Endothelial cell of umbilical vein (primary cell): ENCODE results near the gene UPF3A. TPM values are rescaled to one million over a fixed set of nuclear protein-coding genes. Genes with fewer than 3 reads are reported as not detected.
A peak's percentile ranks its signal among the peaks of the same experiment; 100 is the strongest.

Experiments
- BruUV-seq: library from RNA; stranded (reverse); fragments of 400-500 nt; replicated peaks from 2 replicates; lab custom pipeline; 2021; lab: Mats Ljungman, UMichigan
- CTCF ChIA-PET: fragments of 300-600, 350-600 bp; sonication (Branson Sonifier 250); formaldehyde crosslinking; loops from one replicate; lab custom pipeline; 2021; ENCODE audit warnings: antibody characterized with exemption, inconsistent platforms; lab: Charles Lee
- POLR2A ChIA-PET: fragments of 300-600, 350-600 bp; sonication (Branson Sonifier 250); formaldehyde crosslinking; loops from one replicate; lab custom pipeline; 2021; ENCODE audit warnings: antibody characterized with exemption, inconsistent platforms; lab: Charles Lee
- DNase-seq: peaks from one replicate; pipeline ENCODE4 v3.0.0-alpha.2; 2011; ENCODE audit warnings: low read depth, low spot score
- FAIRE-seq: peaks from 2 replicates; lab custom pipeline; 2011; peaks lifted over from hg19 to GRCh38; lab: Jason Lieb, UNC
- H2AFZ ChIP-seq: 2 replicates; pipeline ENCODE4 v1.6.0; 2012; ENCODE audit warnings: low read depth, low read length, control low read depth, inconsistent platforms
- H3K27ac ChIP-seq: 2 replicates; pipeline ENCODE4 v1.5.1; 2011; ENCODE audit warnings: low read depth, mild to moderate bottlenecking, control low read depth, low read length, moderate library complexity; ENCODE audit not compliant: insufficient read depth
- H3K27me3 ChIP-seq, 2 experiments: 2 replicates each; pipeline versions ENCODE4 v1.6.0 to v1.6.1; 2011; ENCODE audit warnings: low read length in 2 of 2, mixed read lengths in 1 of 2; ENCODE audit not compliant: control insufficient read depth in 2 of 2, insufficient read depth in 2 of 2
- H3K36me3 ChIP-seq, 2 experiments: 2 replicates in 1 of 2; 3 replicates in 1 of 2; pipeline ENCODE4 v1.5.1; 2011; ENCODE audit warnings: low read length in 2 of 2, mild to moderate bottlenecking in 1 of 2, moderate library complexity in 1 of 2; ENCODE audit not compliant: control insufficient read depth in 2 of 2, insufficient read depth in 2 of 2; ENCODE audit errors: extremely low read depth in 1 of 2
- H3K4me1 ChIP-seq: 3 replicates; pipeline ENCODE4 v1.5.1; 2011; ENCODE audit warnings: mild to moderate bottlenecking, low read length; ENCODE audit not compliant: control insufficient read depth, insufficient read depth; ENCODE audit errors: extremely low read depth
- H3K4me2 ChIP-seq: 2 replicates; pipeline ENCODE4 v1.6.1; 2011; ENCODE audit warnings: low read length, control low read depth, mixed read lengths; ENCODE audit not compliant: insufficient read depth
- H3K4me3 ChIP-seq, 3 experiments: fragments of 200-600 bp in 1 of 3; sonication (generic), shearing (Covaris generic) in 1 of 3; replicated peaks in 1 of 3; 2 replicates each; pipeline ENCODE4 v1.5.1; 2011 to 2016; ENCODE audit warnings: control low read depth in 3 of 3, low read length in 3 of 3, mild to moderate bottlenecking in 2 of 3, inconsistent platforms in 1 of 3, low read depth in 1 of 3, moderate library complexity in 1 of 3; ENCODE audit not compliant: insufficient read depth in 1 of 3
- H3K79me2 ChIP-seq: 2 replicates; pipeline ENCODE4 v1.6.0; 2012; ENCODE audit warnings: low read length, inconsistent platforms; ENCODE audit not compliant: control insufficient read depth, insufficient read depth
- H3K9ac ChIP-seq: replicated peaks from 2 replicates; pipeline ENCODE3; 2011; ENCODE audit warnings: low read length, control low read depth; ENCODE audit not compliant: insufficient read depth; ENCODE audit errors: extremely low read depth
- H3K9me1 ChIP-seq: replicated peaks from 3 replicates; pipeline ENCODE4 v1.6.0; 2011; ENCODE audit warnings: mild to moderate bottlenecking, low read length; ENCODE audit not compliant: control insufficient read depth, insufficient read depth; ENCODE audit errors: extremely low read depth
- H3K9me3 ChIP-seq: replicated peaks from 2 replicates; pipeline ENCODE4 v1.5.1; 2012; ENCODE audit warnings: low read length, inconsistent platforms; ENCODE audit not compliant: control insufficient read depth, insufficient read depth
- H4K20me1 ChIP-seq: replicated peaks from 2 replicates; pipeline ENCODE3; 2011; ENCODE audit warnings: mild to moderate bottlenecking, low read length; ENCODE audit not compliant: control insufficient read depth, insufficient read depth; ENCODE audit errors: extremely low read depth
- CTCF ChIP-seq, 2 donors: IDR thresholded peaks; 1 replicate in 1 of 2; 2 replicates in 1 of 2; pipeline ENCODE4 v1.5.1; 2011; ENCODE audit warnings: low read length in 2 of 2, mild to moderate bottlenecking in 2 of 2, moderate library complexity in 2 of 2, control low read depth in 1 of 2, inconsistent platforms in 1 of 2, low read depth in 1 of 2; ENCODE audit not compliant: insufficient read depth in 1 of 2; ENCODE audit errors: extremely low read depth in 1 of 2
- EZH2 ChIP-seq: IDR thresholded peaks from 2 replicates; pipeline ENCODE4 v1.6.1; 2012; ENCODE audit warnings: borderline replicate concordance, low read depth, mild to moderate bottlenecking, moderate library complexity, low read length, inconsistent platforms; ENCODE audit not compliant: severe bottlenecking
- FOS ChIP-seq: IDR thresholded peaks from 2 replicates; pipeline ENCODE4 v1.6.1; 2011; ENCODE audit warnings: mild to moderate bottlenecking, low read length, moderate library complexity, borderline replicate concordance; ENCODE audit not compliant: insufficient read depth
- GATA2 ChIP-seq: IDR thresholded peaks from 2 replicates; pipeline ENCODE4 v1.7.0; 2011; ENCODE audit warnings: low read depth, mild to moderate bottlenecking, moderate library complexity, mixed read lengths, low read length; ENCODE audit not compliant: insufficient read length, insufficient read depth
- JUN ChIP-seq: IDR thresholded peaks from 2 replicates; pipeline ENCODE4 v1.6.1; 2011; ENCODE audit warnings: borderline replicate concordance, low read depth; ENCODE audit not compliant: insufficient read length, insufficient read depth
- MAX ChIP-seq: IDR thresholded peaks from 2 replicates; pipeline ENCODE4 v1.6.1; 2011; ENCODE audit not compliant: insufficient read depth, insufficient read length
- MYC ChIP-seq: IDR thresholded peaks from one replicate; pipeline ENCODE4 v1.6.1; 2011; ENCODE audit warnings: mild to moderate bottlenecking, low read depth, low read length
- POLR2A ChIP-seq: IDR thresholded peaks from 2 replicates; pipeline ENCODE4 v1.6.1; 2012; ENCODE audit warnings: low read depth, mild to moderate bottlenecking, control low read depth, low read length
- POLR2AphosphoS5 ChIP-seq: IDR thresholded peaks from 2 replicates; pipeline ENCODE4 v1.6.1; 2012; ENCODE audit warnings: low read depth, mild to moderate bottlenecking, control low read depth, low read length, moderate library complexity; ENCODE audit not compliant: insufficient read depth
- dilution Hi-C: fragments of 300-500 bp; cut with MboI; formaldehyde crosslinking; loops from one replicate; pipeline ENCODE4 v1.15.0; 2019; ENCODE audit warnings: low sequenced_read_pairs; ENCODE audit not compliant: extremely low pct_ligation_motif_present
- intact Hi-C: fragments of 100-400 bp; cut with micrococcal nuclease; formaldehyde crosslinking; loops from one replicate; pipeline ENCODE4 v1.10.0; 2022
- polyA plus RNA-seq, 4 experiments: library from polyadenylated mRNA; depleted of rRNA in 3 of 4; stranded (reverse) in 3 of 4; unstranded in 1 of 4; fragments of >200 nt; gene quantifications; 2 replicates each; pipeline versions ENCODE4 v1.2.1 to v1.2.3, GENCODE V29; 2011 to 2012; ENCODE audit warnings: missing spikeins in 1 of 4
- total RNA-seq: library from RNA; stranded (reverse); gene quantifications from 2 replicates; pipeline ENCODE4 v1.2.3, GENCODE V29; 2021

UPF3A gene
- total and polyA plus RNA-seq, 2 donors (not counting 3 experiments of a cell fraction or from before 2014, with no cell fraction given): 37.2 to 75.4 TPM

- DNase-seq: no peak
- POLR2A ChIA-PET: interaction anchor here (0.6 kb wide), 1 partner anchor 107 kb away, joined by 3 read pairs; no protein-coding TSS in a partner anchor
- H3K9me1 ChIP-seq: no peaks in the 10 kb centered on the region
- H3K36me3 ChIP-seq: peaks cover 14 to 15% of the 10 kb centered on the region in 2 experiments
- peaks cover 25% of the 10 kb centered on the region for H3K79me2 ChIP-seq
- FAIRE-seq: no peak
- dilution Hi-C loops: no loop called here
- BruUV-seq: no TSS peak
- TF ChIP-seq MAX: no peak
- no peak for TF ChIP-seq MYC
- TF ChIP-seq CTCF (IDR thresholded peaks at IDR 0.05; ENCODE audit: extremely low read depth in 1 of 2, insufficient read depth in 1 of 2, low read depth in 1 of 2, low read length in 2 of 2): no peak
- no peak for TF ChIP-seq POLR2A
- no peak for TF ChIP-seq POLR2AphosphoS5
- TF ChIP-seq GATA2: no peak
- TF ChIP-seq EZH2: no peak
- no peak for TF ChIP-seq JUN
- no peak for TF ChIP-seq FOS
- no peaks in the 10 kb centered on the region for H4K20me1 ChIP-seq
- H3K4me3 ChIP-seq: peak overlapping the region in 2 of 3 experiments; percentile 57 to 85
- H3K4me2 ChIP-seq: peak overlapping the region; percentile 89
- CTCF ChIA-PET: interaction anchor here (1.0 to 1.9 kb wide), 2 partner anchors 23 to 276 kb away, joined by 3 to 4 read pairs; no protein-coding TSS in a partner anchor
- H2AFZ ChIP-seq: no peak overlapping the region
- no peaks in the 10 kb centered on the region for H3K9me3 ChIP-seq
- intact Hi-C loops: no loop called here
- H3K27me3 ChIP-seq: peaks cover 4 to 9% of the 10 kb centered on the region in 2 experiments
- peaks cover 6% of the 10 kb centered on the region for H3K4me1 ChIP-seq
- no peak overlapping the region for H3K27ac ChIP-seq
- peak overlapping the region; percentile 35 for H3K9ac ChIP-seq
Measured at GRCh38 chr13:114236227-114236626, 45.2 kb upstream of the UPF3A start.
